SK-N-SH treated with all-trans-retinoic acid at 6 μM for 48 hours (cell line): ENCODE data around the gene CWC27.
A peak's percentile ranks its signal among the peaks of the same experiment; 100 is the strongest.
"Not testable (repeated sequence)": the region's sequence is repeated elsewhere in the genome, so short reads cannot be mapped to it uniquely, and the experiment has no call there.

Experiments used
- ATAC-seq: fragments of 200-7000 bp; cut with Tn5 transposase; 3 replicates; pipeline ENCODE4 v1.9.1; 2020; ENCODE audit warnings: mild to moderate bottlenecking, moderate library complexity
- ARNTL ChIP-seq: fragments of 450-650 bp; formaldehyde crosslinking; IDR thresholded peaks from 2 replicates; pipeline ENCODE4 v1.5.0; 2020; ENCODE audit warnings: low read depth, mild to moderate bottlenecking, moderate library complexity, borderline replicate concordance
- BACH2 ChIP-seq: fragments of 250-450 bp; sonication (Bioruptor Pico); IDR thresholded peaks from 2 replicates; pipeline ENCODE4 v1.9.0; 2021; ENCODE audit warnings: mild to moderate bottlenecking, borderline replicate concordance
- CREB5 ChIP-seq: fragments of 250-450 bp; sonication (Bioruptor Pico); IDR thresholded peaks from 2 replicates; pipeline ENCODE4 v1.5.1; 2020; ENCODE audit warnings: low read depth, mild to moderate bottlenecking, moderate library complexity
- CSDC2 ChIP-seq: fragments of 250-450 bp; sonication (Bioruptor Pico); IDR thresholded peaks from 2 replicates; pipeline ENCODE4 v1.5.0; 2020; ENCODE audit warnings: mild to moderate bottlenecking, moderate library complexity
- ESRRG ChIP-seq: fragments of 250-450 bp; sonication (Bioruptor Pico); IDR thresholded peaks from 2 replicates; pipeline ENCODE4 v1.6.1; 2021; ENCODE audit warnings: mild to moderate bottlenecking
- GLIS3 ChIP-seq: fragments of 250-450 bp; sonication (Bioruptor Pico); IDR thresholded peaks from 2 replicates; pipeline ENCODE4 v1.5.0; 2020; ENCODE audit warnings: mild to moderate bottlenecking, moderate library complexity
- ISL1 ChIP-seq: fragments of 250-450 bp; sonication (Bioruptor Pico); IDR thresholded peaks from 2 replicates; pipeline ENCODE4 v2.1.2; 2022; ENCODE audit warnings: mild to moderate bottlenecking, moderate library complexity
- OSR1 ChIP-seq: fragments of 250-450 bp; sonication (Bioruptor Pico); IDR thresholded peaks from 2 replicates; pipeline ENCODE4 v1.8.0; 2022; ENCODE audit warnings: moderate library complexity, mild to moderate bottlenecking, inconsistent platforms
- PATZ1 ChIP-seq: fragments of 250-450 bp; sonication (Bioruptor Pico); IDR thresholded peaks from 2 replicates; pipeline ENCODE4 v1.8.0; 2020; ENCODE audit warnings: mild to moderate bottlenecking, moderate library complexity, borderline replicate concordance
- POU6F1 ChIP-seq: fragments of 250-450 bp; sonication (Bioruptor Pico); IDR thresholded peaks from 2 replicates; pipeline ENCODE4 v1.8.0; 2021; ENCODE audit warnings: low read depth, mild to moderate bottlenecking, moderate library complexity, borderline replicate concordance
- RARB ChIP-seq: fragments of 250-450 bp; sonication (Bioruptor Pico); IDR thresholded peaks from 2 replicates; pipeline ENCODE4 v1.8.0; 2021; ENCODE audit warnings: mild to moderate bottlenecking, moderate library complexity
- SNAI2 ChIP-seq: fragments of 250-450 bp; sonication (Bioruptor Pico); IDR thresholded peaks from 2 replicates; pipeline ENCODE4 v1.5.0; 2020; ENCODE audit warnings: mild to moderate bottlenecking, moderate library complexity
- TCF4 ChIP-seq: fragments of 250-450 bp; sonication (Bioruptor Pico); IDR thresholded peaks from 2 replicates; pipeline ENCODE4 v1.8.0; 2021; ENCODE audit warnings: mild to moderate bottlenecking, moderate library complexity, borderline replicate concordance
- TOX ChIP-seq: fragments of 250-450 bp; sonication (Bioruptor Pico); IDR thresholded peaks from 2 replicates; pipeline ENCODE4 v1.8.0; 2021; ENCODE audit warnings: mild to moderate bottlenecking, moderate library complexity, borderline replicate concordance
- TSHZ2 ChIP-seq: fragments of 250-450 bp; sonication (Bioruptor Pico); IDR thresholded peaks from 2 replicates; pipeline ENCODE4 v1.5.0; 2020; ENCODE audit warnings: mild to moderate bottlenecking, moderate library complexity
- ZC3H10 ChIP-seq: fragments of 250-450 bp; sonication (Bioruptor Pico); IDR thresholded peaks from 2 replicates; pipeline ENCODE4 v1.5.1; 2021; ENCODE audit warnings: mild to moderate bottlenecking, moderate library complexity
- ZFP3 ChIP-seq: fragments of 250-450 bp; sonication (Bioruptor Pico); IDR thresholded peaks from 2 replicates; pipeline ENCODE4 v1.5.0; 2020; ENCODE audit warnings: mild to moderate bottlenecking, moderate library complexity
- ZFP30 ChIP-seq: fragments of 450-650 bp; formaldehyde crosslinking; IDR thresholded peaks from 2 replicates; pipeline ENCODE4 v1.5.0; 2022; ENCODE audit warnings: mild to moderate bottlenecking, moderate library complexity
- ZNF565 ChIP-seq: fragments of 450-650 bp; formaldehyde crosslinking; conservative IDR thresholded peaks from 2 replicates; pipeline ENCODE4 v1.5.0; 2020; ENCODE audit warnings: low read depth, mild to moderate bottlenecking, moderate library complexity
- ZNF70 ChIP-seq: fragments of 450-650 bp; formaldehyde crosslinking; IDR thresholded peaks from 2 replicates; pipeline ENCODE4 v1.5.0; 2020; ENCODE audit warnings: mild to moderate bottlenecking, moderate library complexity
- ZNF8 ChIP-seq: fragments of 450-650 bp; formaldehyde crosslinking; IDR thresholded peaks from 2 replicates; pipeline ENCODE4 v1.5.0; 2020; ENCODE audit warnings: mild to moderate bottlenecking, moderate library complexity

The CWC27 gene

GRCh38 chr5:64814073-64814472 is 45.3 kb downstream of the CWC27 start:
- no peak for TF ChIP-seq GLIS3 (CRISPR knock-in tag)
- no peak for TF ChIP-seq PATZ1 (CRISPR knock-in tag)
- no peak for TF ChIP-seq ZNF70 (CRISPR knock-in tag)
- TF ChIP-seq TCF4 (CRISPR knock-in tag): no peak
- no peak for TF ChIP-seq OSR1 (CRISPR knock-in tag)
- TF ChIP-seq CSDC2: no peak
- no peak for TF ChIP-seq SNAI2 (CRISPR knock-in tag)
- no peak for TF ChIP-seq ISL1 (CRISPR knock-in tag)
- TF ChIP-seq BACH2: no peak
- no peak for TF ChIP-seq ARNTL (CRISPR knock-in tag)
- no peak for TF ChIP-seq RARB (CRISPR knock-in tag)
- ATAC-seq: no peak

GRCh38 chr5:64818245-64818644 is 49.5 kb downstream of the CWC27 start:
- ATAC-seq: no peak
- peak; percentile 53; the same call in 1 of the 2 replicates for TF ChIP-seq ISL1 (CRISPR knock-in tag)
- no peak for TF ChIP-seq TOX

- ATAC-seq: not testable (repeated sequence)
Measured at GRCh38 chr5:64819345-64819744, 50.6 kb downstream of the CWC27 start.

GRCh38 chr5:64822320-64822719 is 53.6 kb downstream of the CWC27 start:
- TF ChIP-seq OSR1 (CRISPR knock-in tag): no peak
- TF ChIP-seq, all 23 proteins: peak for 0
- no peak for ATAC-seq

- no peak for ATAC-seq
- TF ChIP-seq ZNF70 (CRISPR knock-in tag) (no peak), ESRRG (CRISPR knock-in tag) (no peak), SNAI2 (CRISPR knock-in tag) (no peak), ZFP3 (CRISPR knock-in tag) (no peak), POU6F1 (no peak), BACH2 (no peak), ISL1 (CRISPR knock-in tag) (no peak), CREB5 (no peak), OSR1 (CRISPR knock-in tag) (no peak), ARNTL (CRISPR knock-in tag) (no peak), CSDC2 (no peak), TSHZ2 (no peak), ZC3H10 (no peak), RARB (CRISPR knock-in tag) (no peak), ZNF565 (CRISPR knock-in tag) (no peak), TCF4 (CRISPR knock-in tag) (no peak), ZFP30 (CRISPR knock-in tag) (no peak), ZNF8 (no peak), TOX (no peak)
Measured at GRCh38 chr5:64826541-64826940, 57.8 kb downstream of the CWC27 start.
